H1 (cell line): ENCODE data around the gene MAN2A1. TPM values are rescaled to one million over a fixed set of nuclear protein-coding genes. Genes with fewer than 3 reads are reported as not detected.

ENCODE experiments used
- CBX8 ChIP-seq: fragments of 300-800, 300-1000 bp; sonication (generic); IDR thresholded peaks from 2 replicates; pipeline ENCODE4 v1.7.1; 2016; ENCODE audit warnings: low read depth, low read length, borderline replicate concordance
- polyA plus RNA-seq, 7 experiments: library from polyadenylated mRNA; depleted of rRNA in 3 of 7; stranded (reverse) in 5 of 7; unstranded in 2 of 7; fragments of >200 nt in 5 of 7; fragments of 200-250 nt in 2 of 7; gene quantifications; 1 replicate in 5 of 7; 2 replicates in 1 of 7; 4 replicates in 1 of 7; pipeline versions ENCODE4 v1.2.1 to v1.2.3, GENCODE V29; 2011 to 2013; ENCODE audit warnings: missing spikeins in 2 of 7, mixed read lengths in 2 of 7
- total RNA-seq: library from RNA; stranded (reverse); fragmentation: NEBNext Ultra II Directional; extraction: Animal tissue kit (Norgen Biotek cat#: 25700); gene quantifications from 2 replicates; pipeline ENCODE4 v1.2.1, GENCODE V29; 2021

Gene MAN2A1
- total and polyA plus RNA-seq, 2 of the 8 experiments (the other 6 are each of a cell fraction or from before 2014, with no cell fraction given), result 29.1 to 102 TPM

DNA sequence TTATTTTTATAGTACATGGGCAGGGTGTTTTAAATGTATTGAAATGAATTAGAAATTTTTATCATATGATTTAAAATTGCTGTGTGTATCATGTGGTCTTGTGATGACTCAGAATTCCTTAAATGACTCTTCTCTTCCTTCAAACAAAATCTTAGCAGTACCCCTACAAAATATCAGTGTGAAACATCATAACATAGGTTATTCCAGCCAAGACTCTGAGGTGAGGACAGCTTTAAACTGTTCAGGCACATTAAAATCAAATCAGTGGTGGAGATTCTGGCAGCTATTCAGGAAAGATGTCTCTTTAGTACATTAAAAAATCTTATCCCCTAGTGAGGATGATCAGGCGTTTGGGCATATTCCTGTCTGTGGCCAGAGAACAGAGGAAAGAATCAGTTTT lies 174.0 kb downstream of the MAN2A1 start (continued):
- no peak for TF ChIP-seq CBX8
